ENCODE results near the gene CDYL. TPM values are rescaled to one million over a fixed set of nuclear protein-coding genes. Genes with fewer than 3 reads are reported as not detected.
A peak's percentile ranks its signal among the peaks of the same experiment; 100 is the strongest.

Gene CDYL
- total RNA-seq, 4 donors from 2014 or later = 41.9 to 52.3 (median 45.7) TPM

GRCh38 chr6:4884646-4885340, 108.6 kb downstream of the CDYL start:
- intact Hi-C loops (cut with DNase I) = no loop called here
- Histone ChIP-seq H3K4me1 (peaks cover 2 to 24% (median 5%) of the 10 kb centered on the region in 4 donors), H3K9me3 (no peaks in the 10 kb centered on the region), H3K27me3 (no peaks in the 10 kb centered on the region), H3K36me3 (no peaks in the 10 kb centered on the region), H3K4me3 (no peak overlapping the region), H3K27ac (replicated peaks in 1 of 4) (no peak overlapping the region)
- TF ChIP-seq, protein P1, sequence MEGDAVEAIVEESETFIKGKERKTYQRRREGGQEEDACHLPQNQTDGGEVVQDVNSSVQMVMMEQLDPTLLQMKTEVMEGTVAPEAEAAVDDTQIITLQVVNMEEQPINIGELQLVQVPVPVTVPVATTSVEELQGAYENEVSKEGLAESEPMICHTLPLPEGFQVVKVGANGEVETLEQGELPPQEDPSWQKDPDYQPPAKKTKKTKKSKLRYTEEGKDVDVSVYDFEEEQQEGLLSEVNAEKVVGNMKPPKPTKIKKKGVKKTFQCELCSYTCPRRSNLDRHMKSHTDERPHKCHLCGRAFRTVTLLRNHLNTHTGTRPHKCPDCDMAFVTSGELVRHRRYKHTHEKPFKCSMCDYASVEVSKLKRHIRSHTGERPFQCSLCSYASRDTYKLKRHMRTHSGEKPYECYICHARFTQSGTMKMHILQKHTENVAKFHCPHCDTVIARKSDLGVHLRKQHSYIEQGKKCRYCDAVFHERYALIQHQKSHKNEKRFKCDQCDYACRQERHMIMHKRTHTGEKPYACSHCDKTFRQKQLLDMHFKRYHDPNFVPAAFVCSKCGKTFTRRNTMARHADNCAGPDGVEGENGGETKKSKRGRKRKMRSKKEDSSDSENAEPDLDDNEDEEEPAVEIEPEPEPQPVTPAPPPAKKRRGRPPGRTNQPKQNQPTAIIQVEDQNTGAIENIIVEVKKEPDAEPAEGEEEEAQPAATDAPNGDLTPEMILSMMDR (IDR thresholded peaks at IDR 0.05) = no peak
- TF ChIP-seq EP300 (IDR thresholded peaks at IDR 0.05) (no peak), POLR2AphosphoS5 (IDR thresholded peaks at IDR 0.05) (no peak), POLR2A (IDR thresholded peaks at IDR 0.05; ENCODE audit: low read depth) (no peak)
- no peak for DNase-seq (ENCODE audit: extremely low spot score)
- whole genome bisulfite sequencing = 85% methylated on average over 7 of the region's 7 CpGs

DNA sequence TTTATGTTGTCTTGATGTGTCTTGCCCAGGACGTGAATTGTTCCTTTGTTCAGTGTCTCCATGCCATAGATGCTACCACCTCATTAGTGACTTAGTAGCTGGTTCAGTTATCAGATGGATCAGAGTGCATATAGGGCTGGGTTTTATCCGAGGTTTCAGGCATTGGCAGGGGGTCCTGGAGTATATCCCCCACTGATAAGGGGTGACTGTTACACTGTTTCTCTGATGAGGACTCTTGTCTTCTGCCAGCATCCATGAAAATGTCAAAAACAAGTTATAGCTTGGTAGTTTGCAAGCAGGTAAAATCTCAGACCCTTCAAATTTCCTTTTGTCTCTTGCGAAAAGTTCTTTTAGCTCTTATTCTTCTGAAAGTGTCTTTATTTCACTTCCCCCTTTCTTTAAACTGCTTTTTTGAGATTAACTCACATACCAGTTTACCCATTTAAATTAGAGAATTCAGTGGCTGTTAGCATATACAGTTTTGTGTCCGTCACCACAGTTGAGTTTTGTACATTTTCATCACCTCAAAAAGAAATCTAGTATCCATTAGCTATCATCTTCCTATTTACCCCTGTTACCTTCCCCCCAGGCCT, 109.2 kb downstream of the CDYL start:
- Histone ChIP-seq H3K9me3 (no peaks in the 10 kb centered on the region), H3K27me3 (no peaks in the 10 kb centered on the region), H3K4me3 (no peak overlapping the region), H3K4me1 (peaks cover 2 to 22% (median 5%) of the 10 kb centered on the region in 4 donors), H3K36me3 (no peaks in the 10 kb centered on the region), H3K27ac (replicated peaks in 1 of 4) (no peak overlapping the region)
- 83% methylated on average over 4 of the region's 4 CpGs for WGBS
- intact Hi-C loops (cut with DNase I) = no loop called here
- no peak for DNase-seq (ENCODE audit: extremely low spot score)
- TF ChIP-seq POLR2AphosphoS5 (IDR thresholded peaks at IDR 0.05) = no peak
- TF ChIP-seq EP300 (IDR thresholded peaks at IDR 0.05) = no peak
- TF ChIP-seq POLR2A (IDR thresholded peaks at IDR 0.05; ENCODE audit: low read depth) = no peak
- TF ChIP-seq, protein P1 (IDR thresholded peaks at IDR 0.05) = no peak

DNA sequence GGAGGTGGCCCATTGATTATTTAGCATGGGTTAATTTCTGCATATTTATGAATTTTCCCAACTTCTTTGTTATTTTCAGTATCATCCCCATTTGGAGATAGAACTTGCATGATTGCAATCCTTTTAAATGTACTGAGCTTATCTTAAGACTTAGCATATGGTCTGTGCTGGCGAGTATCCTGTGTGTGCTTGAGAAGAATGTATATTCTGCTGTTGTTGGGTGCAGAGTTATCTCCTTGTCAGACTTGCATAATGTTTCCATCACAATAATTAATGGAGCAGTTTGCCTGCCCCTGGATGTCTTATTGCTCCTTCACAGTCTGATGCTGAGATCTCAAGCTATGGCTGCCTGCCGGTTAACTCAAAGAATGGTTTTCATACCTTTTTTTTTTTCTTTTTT, 112.6 kb downstream of the CDYL start:
- H3K36me3 ChIP-seq = peaks cover 0 to 23% (median 20%) of the 10 kb centered on the region in 4 donors
- H3K9me3 ChIP-seq = no peaks in the 10 kb centered on the region
- H3K4me3 ChIP-seq = no peak overlapping the region
- no peaks in the 10 kb centered on the region for H3K4me1 ChIP-seq
- 92% methylated on average over 2 of the region's 2 CpGs for WGBS
- no peak for TF ChIP-seq POLR2AphosphoS5 (IDR thresholded peaks at IDR 0.05)
- TF ChIP-seq EP300 (IDR thresholded peaks at IDR 0.05) = no peak
- no peak for TF ChIP-seq POLR2A (IDR thresholded peaks at IDR 0.05; ENCODE audit: low read depth)
- TF ChIP-seq, protein P1 (IDR thresholded peaks at IDR 0.05) = no peak
- H3K27ac ChIP-seq (replicated peaks in 1 of 4) = no peak overlapping the region
- no peaks in the 10 kb centered on the region for H3K27me3 ChIP-seq
- DNase-seq (ENCODE audit: extremely low spot score) = no peak
- intact Hi-C loops (cut with DNase I) = no loop called here

DNA sequence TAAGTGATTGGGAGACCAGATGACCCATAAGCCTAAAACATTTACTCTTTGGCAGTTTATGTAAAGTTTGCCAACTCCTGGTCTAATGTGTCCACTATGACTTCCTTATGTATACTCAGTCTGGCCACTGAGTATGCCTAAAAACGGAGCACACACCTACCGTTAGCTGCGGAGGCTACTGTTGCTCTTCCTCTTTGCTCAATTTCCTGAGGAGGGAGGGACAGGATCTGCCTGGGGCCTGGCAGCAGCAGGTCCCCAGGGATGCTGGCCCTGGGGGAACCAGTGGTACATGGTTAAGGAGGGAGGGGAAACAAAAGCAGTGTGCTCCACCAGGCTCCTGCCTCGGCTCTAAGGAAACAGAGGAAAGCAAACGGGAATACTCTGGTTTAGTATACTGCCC, 113.5 kb downstream of the CDYL start:
- 70% methylated on average over 5 of the region's 5 CpGs for WGBS

More for the DNA sequence above, 113.5 kb downstream of the CDYL start:
- Histone ChIP-seq H3K9me3 (no peaks in the 10 kb centered on the region), H3K27me3 (no peaks in the 10 kb centered on the region), H3K36me3 (peaks cover 0 to 31% (median 26%) of the 10 kb centered on the region in 4 donors), H3K4me3 (no peak overlapping the region), H3K4me1 (no peaks in the 10 kb centered on the region), H3K27ac (replicated peaks in 1 of 4) (no peak overlapping the region)
- DNase-seq (ENCODE audit: extremely low spot score) = peak; percentile 12
- intact Hi-C loops (cut with DNase I) = no loop called here
- TF ChIP-seq POLR2AphosphoS5 (IDR thresholded peaks at IDR 0.05) (no peak), POLR2A (IDR thresholded peaks at IDR 0.05; ENCODE audit: low read depth) (no peak), EP300 (IDR thresholded peaks at IDR 0.05) (no peak)
- TF ChIP-seq, protein P1 (IDR thresholded peaks at IDR 0.05) = no peak
